MM.1S (cell line): Measurements from ENCODE around the gene EPHB1.

Experiments used
- DNase-seq: peaks from one replicate; pipeline ENCODE4 v3.0.0-alpha.2; 2015
- H2AFZ ChIP-seq: fragments of 300-600 bp; sonication (generic); 2 replicates; pipeline ENCODE4 v1.6.0; 2016; ENCODE audit warnings: antibody characterized with exemption, low read length
- H3F3A ChIP-seq: fragments of 300-600 bp; sonication (generic); 2 replicates; pipeline ENCODE4 v1.6.1; 2016; ENCODE audit warnings: mild to moderate bottlenecking, antibody characterized with exemption, low read length, moderate library complexity, mixed read lengths; ENCODE audit not compliant: insufficient read depth
- H3K27ac ChIP-seq: fragments of 300-600 bp; sonication (generic); 2 replicates; pipeline ENCODE4 v1.5.1; 2016; ENCODE audit warnings: mild to moderate bottlenecking, low read length
- H3K27me3 ChIP-seq: fragments of 300-600 bp; sonication (generic); replicated peaks from 2 replicates; pipeline ENCODE4 v1.6.0; 2016; ENCODE audit warnings: low read length; ENCODE audit not compliant: insufficient read depth
- H3K36me3 ChIP-seq: fragments of 300-600 bp; sonication (generic); replicated peaks from 2 replicates; pipeline ENCODE4 v1.6.1; 2016; ENCODE audit warnings: mild to moderate bottlenecking, low read length, mixed read lengths; ENCODE audit not compliant: insufficient read depth
- H3K4me1 ChIP-seq: fragments of 300-600 bp; sonication (generic); 2 replicates; pipeline ENCODE4 v1.6.1; 2016; ENCODE audit warnings: low read length, mixed read lengths
- H3K4me2 ChIP-seq: fragments of 300-600 bp; sonication (generic); 2 replicates; pipeline ENCODE4 v1.6.0; 2016; ENCODE audit warnings: low read depth, low read length
- H3K4me3 ChIP-seq: fragments of 300-600 bp; sonication (generic); 2 replicates; pipeline ENCODE4 v1.5.1; 2016; ENCODE audit warnings: low read length, mixed read lengths
- H3K79me2 ChIP-seq: fragments of 300-600 bp; sonication (generic); 2 replicates; pipeline ENCODE4 v1.6.1; 2016; ENCODE audit warnings: mixed run types, low read length, mixed read lengths
- H3K9ac ChIP-seq: fragments of 300-600 bp; sonication (generic); 2 replicates; pipeline ENCODE4 v1.6.1; 2016; ENCODE audit warnings: low read length, mixed read lengths
- H3K9me2 ChIP-seq: fragments of 300-600 bp; sonication (generic); replicated peaks from 2 replicates; pipeline ENCODE4 v1.6.1; 2016; ENCODE audit warnings: mild to moderate bottlenecking, low read length, mixed read lengths; ENCODE audit not compliant: insufficient read depth
- H3K9me3 ChIP-seq: fragments of 300-600 bp; sonication (generic); replicated peaks from 2 replicates; pipeline ENCODE4 v1.6.1; 2016; ENCODE audit warnings: mild to moderate bottlenecking, low read length, mixed read lengths; ENCODE audit not compliant: insufficient read depth
- H4K20me1 ChIP-seq: fragments of 300-600 bp; sonication (generic); 2 replicates; pipeline ENCODE4 v1.6.1; 2016; ENCODE audit warnings: mild to moderate bottlenecking, low read length, moderate library complexity, mixed read lengths; ENCODE audit not compliant: insufficient read depth
- CTCF ChIP-seq: fragments of 300-600 bp; sonication (generic); IDR thresholded peaks from 2 replicates; pipeline ENCODE4 v1.5.1; 2016; ENCODE audit warnings: antibody characterized with exemption, low read length, mixed read lengths
- EZH2 ChIP-seq: fragments of 300-600 bp; sonication (generic); optimal IDR thresholded peaks from 2 replicates; pipeline ENCODE3; 2017; ENCODE audit warnings: low read depth, mild to moderate bottlenecking, antibody characterized with exemption, low read length, mixed read lengths
- EZH2phosphoT487 ChIP-seq: fragments of 300-600 bp; sonication (generic); IDR thresholded peaks from 2 replicates; pipeline ENCODE4 v1.6.1; 2018; ENCODE audit warnings: antibody characterized with exemption, low read length

EPHB1 gene

DNA sequence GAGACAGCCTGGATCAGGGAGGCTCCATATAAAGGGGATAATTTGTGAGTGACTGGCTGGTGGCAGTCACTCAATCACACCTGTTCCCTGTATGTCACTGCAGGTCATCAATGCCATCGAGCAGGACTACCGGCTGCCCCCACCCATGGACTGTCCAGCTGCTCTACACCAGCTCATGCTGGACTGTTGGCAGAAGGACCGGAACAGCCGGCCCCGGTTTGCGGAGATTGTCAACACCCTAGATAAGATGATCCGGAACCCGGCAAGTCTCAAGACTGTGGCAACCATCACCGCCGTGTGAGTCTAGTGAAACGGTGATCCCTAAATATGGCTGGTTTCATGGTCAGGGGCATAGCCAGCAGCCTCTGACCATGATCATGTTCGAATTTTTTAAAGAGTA, 453.2 kb downstream of the EPHB1 start:
- H3K4me3 ChIP-seq = no peak overlapping the region
- H3K9ac ChIP-seq = no peak overlapping the region
- H3K9me3 ChIP-seq = no peaks in the 10 kb centered on the region
- H3K27me3 ChIP-seq = no peaks in the 10 kb centered on the region
- no peak overlapping the region for H2AFZ ChIP-seq
- H3K79me2 ChIP-seq = no peaks in the 10 kb centered on the region
- no peaks in the 10 kb centered on the region for H3K4me1 ChIP-seq
- no peak overlapping the region for H3K4me2 ChIP-seq
- TF ChIP-seq EZH2phosphoT487 (no peak), EZH2 (no peak), CTCF (no peak)
- H4K20me1 ChIP-seq = no peaks in the 10 kb centered on the region
- H3K27ac ChIP-seq = no peak overlapping the region
- H3K9me2 ChIP-seq = no peaks in the 10 kb centered on the region
- no peaks in the 10 kb centered on the region for H3K36me3 ChIP-seq
- no peak for DNase-seq
- no peaks in the 10 kb centered on the region for H3F3A ChIP-seq

DNA sequence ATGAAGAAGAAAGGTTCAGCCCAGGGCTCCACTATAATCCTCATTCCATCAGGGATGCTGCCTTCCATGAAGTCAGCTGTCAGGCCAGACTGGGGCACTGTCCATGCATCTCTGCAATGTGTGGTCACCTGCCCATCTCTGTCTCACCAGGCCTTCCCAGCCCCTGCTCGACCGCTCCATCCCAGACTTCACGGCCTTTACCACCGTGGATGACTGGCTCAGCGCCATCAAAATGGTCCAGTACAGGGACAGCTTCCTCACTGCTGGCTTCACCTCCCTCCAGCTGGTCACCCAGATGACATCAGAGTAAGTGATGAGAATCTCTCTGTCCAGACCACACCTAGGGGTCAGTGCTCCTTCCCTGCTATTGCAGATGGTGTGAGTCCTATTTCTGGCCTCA, 454.1 kb downstream of the EPHB1 start:
- no peak overlapping the region for H3K4me3 ChIP-seq
- no peaks in the 10 kb centered on the region for H3K36me3 ChIP-seq
- no peak overlapping the region for H3K27ac ChIP-seq
- H2AFZ ChIP-seq = no peak overlapping the region
- DNase-seq = no peak
- TF ChIP-seq CTCF = no peak
- no peak overlapping the region for H3K9ac ChIP-seq
- H3K4me1 ChIP-seq = no peaks in the 10 kb centered on the region
- no peaks in the 10 kb centered on the region for H3F3A ChIP-seq
- H3K79me2 ChIP-seq = no peaks in the 10 kb centered on the region
- H4K20me1 ChIP-seq = no peaks in the 10 kb centered on the region
- no peaks in the 10 kb centered on the region for H3K9me3 ChIP-seq
- H3K4me2 ChIP-seq = no peak overlapping the region
- no peaks in the 10 kb centered on the region for H3K9me2 ChIP-seq
- no peaks in the 10 kb centered on the region for H3K27me3 ChIP-seq

- no peak overlapping the region for H3K4me3 ChIP-seq
- no peak for TF ChIP-seq EZH2phosphoT487
- no peak for TF ChIP-seq CTCF
- TF ChIP-seq EZH2 = no peak
- H3K79me2 ChIP-seq = no peaks in the 10 kb centered on the region
- no peaks in the 10 kb centered on the region for H3F3A ChIP-seq
- H3K9ac ChIP-seq = no peak overlapping the region
- H3K9me3 ChIP-seq = no peaks in the 10 kb centered on the region
- no peaks in the 10 kb centered on the region for H3K9me2 ChIP-seq
- H3K27me3 ChIP-seq = no peaks in the 10 kb centered on the region
- H3K27ac ChIP-seq = no peak overlapping the region
- H3K4me1 ChIP-seq = no peaks in the 10 kb centered on the region
- no peak overlapping the region for H2AFZ ChIP-seq
- no peaks in the 10 kb centered on the region for H4K20me1 ChIP-seq
- H3K36me3 ChIP-seq = no peaks in the 10 kb centered on the region
- no peak for DNase-seq
- H3K4me2 ChIP-seq = no peak overlapping the region
Observed at GRCh38 chr3:135258916-135259315, 463.9 kb downstream of the EPHB1 start.

GRCh38 chr3:135260025-135260424, 465.0 kb downstream of the EPHB1 start:
- H3K9me2 ChIP-seq = no peaks in the 10 kb centered on the region

More at GRCh38 chr3:135260025-135260424, 465.0 kb downstream of the EPHB1 start:
- Histone ChIP-seq H3K9ac (no peak overlapping the region), H3K4me2 (no peak overlapping the region), H3K27me3 (no peaks in the 10 kb centered on the region), H4K20me1 (no peaks in the 10 kb centered on the region), H3K79me2 (no peaks in the 10 kb centered on the region), H3K4me3 (no peak overlapping the region), H3K27ac (no peak overlapping the region), H3K36me3 (no peaks in the 10 kb centered on the region), H2AFZ (no peak overlapping the region), H3K9me3 (no peaks in the 10 kb centered on the region), H3K4me1 (no peaks in the 10 kb centered on the region), H3F3A (no peaks in the 10 kb centered on the region)
- no peak for DNase-seq
- no peak for TF ChIP-seq EZH2phosphoT487
- no peak for TF ChIP-seq CTCF
- no peak for TF ChIP-seq EZH2
